Jurkat, Clone E6-1 (cell line): ENCODE data around the gene TRIM49D1. TPM values are rescaled to one million over a fixed set of nuclear protein-coding genes. Genes with fewer than 3 reads are reported as not detected.
"Not testable (repeated sequence)": the region's sequence is repeated elsewhere in the genome, so short reads cannot be mapped to it uniquely, and the experiment has no call there.

Experiments used
- DNase-seq: peaks from one replicate; pipeline ENCODE4 v3.0.0-alpha.2; 2011; ENCODE audit warnings: low read depth, low spot score
- H3K4me3 ChIP-seq: 2 replicates; pipeline ENCODE4 v1.5.1; 2011; ENCODE audit warnings: mild to moderate bottlenecking, low read length, control low read depth, moderate library complexity
- polyA plus RNA-seq: library from polyadenylated mRNA; unstranded; fragments of >200 nt; gene quantifications from one replicate; pipeline ENCODE4 v1.2.1, GENCODE V29; 2012; ENCODE audit warnings: missing spikeins; ENCODE audit not compliant: insufficient read length, insufficient read depth

TRIM49D1 gene, protein sequence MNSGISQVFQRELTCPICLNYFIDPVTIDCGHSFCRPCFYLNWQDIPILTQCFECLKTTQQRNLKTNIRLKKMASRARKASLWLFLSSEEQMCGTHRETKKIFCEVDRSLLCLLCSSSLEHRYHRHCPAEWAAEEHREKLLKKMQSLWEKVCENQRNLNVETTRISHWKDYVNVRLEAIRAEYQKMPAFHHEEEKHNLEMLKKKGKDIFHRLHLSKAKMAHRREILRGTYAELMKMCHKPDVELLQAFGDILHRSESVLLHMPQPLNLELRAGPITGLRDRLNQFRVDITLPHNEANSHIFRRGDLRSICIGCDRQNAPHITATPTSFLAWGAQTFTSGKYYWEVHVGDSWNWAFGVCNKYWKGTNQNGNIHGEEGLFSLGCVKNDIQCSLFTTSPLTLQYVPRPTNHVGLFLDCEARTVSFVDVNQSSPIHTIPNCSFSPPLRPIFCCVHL
- not detected for polyA plus RNA-seq

DNA sequence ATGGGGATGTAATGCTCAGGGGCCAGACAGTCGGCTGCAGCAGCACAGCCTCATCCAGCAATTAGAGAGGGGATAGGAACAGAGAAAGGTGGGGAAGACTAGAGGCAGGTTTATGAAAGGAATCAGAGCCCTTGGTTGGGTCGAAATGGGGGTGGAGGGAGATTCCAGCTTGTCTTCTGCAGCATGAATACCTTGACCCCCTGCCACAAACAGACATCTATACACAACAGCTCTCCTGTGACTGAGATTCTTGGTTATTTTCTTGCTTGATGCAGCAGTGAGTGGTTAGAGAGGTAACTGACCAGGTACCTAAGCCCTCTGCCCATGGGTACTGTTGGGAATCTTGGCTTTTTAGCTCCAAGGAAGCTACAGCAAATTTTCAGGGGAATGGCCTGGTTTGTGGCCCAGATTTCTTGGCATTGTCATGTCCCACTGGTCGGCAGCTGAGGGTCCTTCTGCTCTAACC is at the start of gene TRIM49D1:
Gene TRIM49D1, minus strand, starts transcription at position 51 of the 466 bp plus-strand sequence. CDS start 4,535 bp downstream, outside the sequence.
- H3K4me3 ChIP-seq, result no peak within 1 kb of the TSS
- no peak for DNase-seq

DNA sequence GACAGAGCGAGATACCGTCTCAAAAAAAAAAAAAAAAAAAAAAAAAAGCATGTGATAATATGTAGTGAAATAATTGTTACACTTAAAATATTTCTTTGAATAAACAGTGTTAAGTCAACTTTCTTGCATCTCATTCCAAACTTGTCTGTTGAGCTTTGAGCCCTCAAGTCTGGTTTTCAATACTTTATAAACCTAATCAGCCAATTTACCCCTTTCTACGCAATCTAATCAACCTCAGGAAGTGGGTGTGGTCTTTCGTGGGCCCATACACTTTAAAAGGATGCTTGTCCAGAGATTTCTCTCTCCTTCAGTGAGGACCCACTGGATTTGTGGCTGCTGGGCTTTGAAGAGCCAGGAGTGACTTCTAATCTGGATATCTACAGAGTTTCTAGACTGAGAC is 43.7 kb upstream of the TRIM49D1 start, which contains the start of gene TRIM64:
Gene TRIM64, plus strand, starts transcription at position 301 of the 400 bp plus-strand sequence. CDS start 2,467 bp downstream, outside the sequence.
- not testable (repeated sequence) for DNase-seq, H3K4me3 ChIP-seq

DNA sequence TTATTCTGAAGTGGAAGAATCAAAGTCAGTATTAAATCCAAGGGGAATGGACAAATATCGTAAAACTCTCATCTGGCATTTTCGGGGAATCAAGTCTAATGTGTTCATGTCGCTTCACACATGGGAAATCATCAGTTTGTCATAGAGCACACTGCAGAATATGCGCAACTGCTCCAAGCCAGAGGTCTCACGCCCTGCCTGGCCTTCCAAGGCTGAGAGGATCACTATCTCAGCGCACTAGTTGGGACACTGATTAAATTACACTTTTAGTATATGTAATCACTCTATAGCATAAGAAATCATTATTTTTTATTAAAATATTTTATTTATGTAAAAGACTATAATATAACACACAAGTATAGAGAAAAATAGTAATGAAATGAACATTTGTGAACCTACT is 38.8 kb upstream of the TRIM49D1 start:
- not testable (repeated sequence) for DNase-seq, H3K4me3 ChIP-seq

DNA sequence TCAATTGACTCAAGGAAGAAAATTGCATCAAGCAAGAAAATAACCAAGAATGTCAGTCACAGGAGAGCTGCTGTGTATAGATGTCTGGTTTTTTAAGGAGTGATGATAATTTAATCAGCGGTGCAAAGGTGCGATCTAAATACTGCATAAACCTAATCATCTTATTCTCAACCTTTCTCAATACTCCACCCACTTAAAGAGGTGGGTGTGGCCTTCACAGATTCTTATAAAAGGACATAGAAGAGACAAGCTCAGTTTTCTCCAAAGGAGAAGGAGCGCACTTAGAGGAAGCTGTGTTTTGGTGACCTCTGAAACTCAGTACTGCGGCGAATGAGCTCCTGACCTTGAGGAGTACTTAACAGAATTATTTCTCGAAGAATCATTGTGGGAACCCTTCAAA is 1.7 kb upstream of the TRIM49D1 start, which contains the start of gene TRIM49D2:
Gene TRIM49D2, plus strand, starts transcription at position 301 of the 400 bp plus-strand sequence. CDS start 2,698 bp downstream, outside the sequence.
- DNase-seq, H3K4me3 ChIP-seq: not testable (repeated sequence)

DNA sequence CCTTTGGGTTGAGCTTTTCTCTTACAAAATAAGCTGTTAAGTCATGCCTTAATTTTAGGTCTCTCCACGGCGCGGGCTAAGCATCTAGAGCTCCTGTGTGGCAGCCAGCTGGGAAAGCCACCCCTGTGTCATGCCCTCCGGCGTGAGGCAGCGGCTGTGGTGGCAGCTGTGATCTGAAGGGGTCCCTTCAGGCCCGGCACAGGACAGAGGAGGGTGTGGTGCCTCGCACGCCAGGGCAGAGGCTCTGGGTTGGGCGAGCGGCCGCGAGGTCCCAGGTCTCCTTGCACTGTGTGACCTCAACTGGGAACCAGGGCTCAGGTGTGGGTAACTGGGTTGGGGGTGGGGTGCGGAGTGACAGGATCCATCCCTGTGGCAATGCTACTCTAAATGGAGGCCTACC is 21.2 kb downstream of the TRIM49D1 start:
- not testable (repeated sequence) for H3K4me3 ChIP-seq, DNase-seq

DNA sequence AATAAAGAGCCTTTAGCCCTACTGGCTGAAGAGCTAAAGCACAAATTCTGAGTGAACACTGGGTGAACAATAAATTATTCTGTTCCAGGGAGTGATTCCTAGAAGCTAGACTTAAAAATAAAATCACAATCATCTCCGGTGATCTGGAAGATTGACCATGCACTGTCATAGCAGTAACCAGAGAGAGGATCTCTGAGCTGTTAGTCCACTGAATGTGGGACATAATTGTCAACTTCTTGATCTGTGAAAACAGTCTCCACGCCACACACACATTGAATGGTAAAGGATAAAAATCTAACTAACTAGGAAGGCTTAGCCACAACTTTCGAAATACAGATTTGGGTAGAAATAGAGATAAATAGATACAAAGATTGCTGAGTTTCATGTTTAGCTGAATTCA is 28.8 kb downstream of the TRIM49D1 start:
- DNase-seq, H3K4me3 ChIP-seq: not testable (repeated sequence)

DNA sequence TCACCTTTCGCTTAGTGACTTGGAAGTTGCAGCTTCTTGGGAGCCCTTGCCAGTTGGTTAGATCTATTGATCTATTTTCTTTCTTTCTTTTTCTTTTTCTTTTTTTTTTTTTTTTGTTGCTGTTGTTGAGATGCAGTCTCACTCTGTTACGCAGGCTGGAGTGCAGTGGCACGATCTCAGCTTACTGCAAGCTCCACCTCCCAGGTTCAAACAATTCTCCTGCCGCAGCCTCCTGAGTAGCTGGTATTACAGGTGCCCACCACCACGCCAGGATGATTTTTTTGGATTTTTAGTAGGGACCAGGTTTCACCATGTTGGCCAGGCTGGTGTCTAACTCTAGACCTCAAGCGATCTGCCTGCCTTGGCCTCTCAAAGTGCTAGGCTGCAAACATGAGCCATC is 44.5 kb downstream of the TRIM49D1 start:
- not testable (repeated sequence) for DNase-seq, H3K4me3 ChIP-seq

DNA sequence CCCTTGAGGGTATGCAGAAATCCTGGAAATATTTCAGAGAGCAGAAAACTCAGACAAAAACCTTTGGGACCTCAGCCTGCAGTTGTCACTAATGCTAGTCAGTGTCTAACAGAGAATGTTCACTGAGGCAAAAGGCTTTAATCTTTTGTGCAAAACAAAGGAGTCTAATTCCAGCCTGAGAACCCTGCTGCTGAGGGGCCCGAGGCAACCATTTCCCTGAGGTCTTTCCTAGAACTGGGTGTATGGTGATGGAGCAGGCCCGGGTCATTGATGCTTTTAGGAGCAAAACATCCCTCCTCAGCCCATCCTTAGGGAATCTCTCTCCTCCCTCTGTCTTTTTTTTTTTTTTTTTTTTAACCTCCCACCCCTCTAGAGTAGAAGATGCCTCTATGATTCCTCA is 49.5 kb downstream of the TRIM49D1 start:
- not testable (repeated sequence) for DNase-seq, H3K4me3 ChIP-seq

DNA sequence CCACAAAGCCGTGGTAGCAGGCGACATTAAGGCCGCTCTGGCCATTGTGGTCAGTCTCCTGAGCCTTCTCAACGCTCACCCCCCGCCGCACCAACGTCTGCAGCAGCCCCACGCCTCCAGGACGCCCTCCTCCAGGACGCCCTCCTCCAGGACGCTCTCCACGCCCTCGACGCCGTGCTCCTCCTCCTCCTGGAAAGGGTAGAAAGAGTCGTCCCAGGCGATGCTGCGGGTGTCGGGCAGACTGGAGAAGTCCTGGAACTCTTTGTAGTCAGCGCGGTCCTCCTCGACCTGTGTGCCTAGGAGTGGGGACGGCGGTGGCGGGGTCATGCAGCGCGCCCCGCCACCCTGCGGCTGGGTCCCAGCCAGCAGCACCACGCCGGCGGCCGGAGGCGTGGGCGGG is 56.8 kb downstream of the TRIM49D1 start:
- H3K4me3 ChIP-seq, DNase-seq: not testable (repeated sequence)

DNA sequence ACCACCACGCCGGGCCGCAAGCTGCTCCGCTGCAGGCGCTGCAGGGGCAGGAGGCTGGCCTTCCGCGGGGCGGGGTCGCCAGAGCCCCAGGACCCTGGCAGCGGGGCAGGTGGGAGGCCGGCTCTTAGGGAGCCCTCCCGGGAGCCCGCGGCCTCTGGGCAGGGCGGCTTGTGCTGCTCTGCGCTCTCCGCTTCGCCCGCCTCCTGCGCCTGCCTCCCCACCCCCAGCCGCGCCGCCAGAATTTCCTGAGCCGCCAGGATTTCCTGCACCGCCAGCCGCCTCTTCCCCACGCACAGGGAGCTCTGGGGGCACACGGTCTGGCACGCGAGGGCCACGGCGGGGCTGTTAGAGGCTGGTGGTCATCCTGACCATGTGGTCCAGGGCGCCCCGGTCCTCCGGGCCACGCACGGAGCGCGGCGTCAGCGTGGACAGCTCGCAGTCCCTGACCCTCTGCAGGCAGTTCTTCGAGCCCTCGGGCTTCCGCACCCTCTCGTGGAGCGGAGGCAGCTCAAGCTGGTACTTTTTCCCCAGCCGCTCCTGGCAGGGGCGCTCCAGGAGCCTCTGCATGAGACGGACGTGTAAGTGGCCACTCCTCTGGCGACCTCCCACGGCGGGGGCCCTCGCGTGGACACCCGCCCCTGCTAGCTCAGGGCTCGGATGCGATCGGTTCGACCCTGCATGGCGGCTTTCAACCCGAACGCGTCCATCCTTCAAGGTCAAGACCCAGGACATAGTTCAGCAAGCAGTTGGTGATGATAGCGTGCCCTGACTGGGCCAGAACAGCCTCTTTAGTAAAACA is 57.9 kb downstream of the TRIM49D1 start:
- not testable (repeated sequence) for H3K4me3 ChIP-seq, DNase-seq
